HG03025 (cell line): ENCODE measurements around the gene MLIP.

ENCODE experiments used
- ATAC-seq: cut with Tn5 transposase; IDR thresholded peaks from one replicate; pipeline ENCODE4 v1.9.1; 2021; ENCODE audit warnings: mild to moderate bottlenecking, moderate library complexity; ENCODE audit not compliant: unreplicated experiment, low FRiP score

MLIP gene

DNA sequence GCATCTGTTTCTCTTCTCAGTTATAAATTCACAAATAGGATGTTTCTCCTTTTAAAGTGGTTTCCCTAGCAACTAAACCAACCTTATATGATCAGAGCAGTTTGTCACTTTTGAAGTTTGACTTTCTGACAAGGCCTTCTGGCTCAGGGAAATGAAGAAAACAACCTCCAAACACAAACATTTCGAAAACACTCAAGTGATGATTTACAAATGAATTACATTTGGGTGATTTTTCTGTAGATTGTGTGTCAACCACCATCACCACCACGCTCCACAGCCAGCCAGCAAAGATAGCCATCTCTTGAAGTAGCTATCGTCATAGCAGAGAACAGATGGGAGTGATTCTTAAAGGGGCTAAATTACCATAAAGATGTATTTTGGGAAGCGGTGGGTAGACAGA is 16.5 kb upstream of the MLIP start:
- no peak for ATAC-seq

- ATAC-seq, result no peak
Measured at GRCh38 chr6:54095723-54096122, 15.5 kb upstream of the MLIP start.

- no peak for ATAC-seq
Measured at GRCh38 chr6:54096811-54097210, 14.4 kb upstream of the MLIP start.

GRCh38 chr6:54097753-54098152 is 13.5 kb upstream of the MLIP start:
- ATAC-seq, result no peak

DNA sequence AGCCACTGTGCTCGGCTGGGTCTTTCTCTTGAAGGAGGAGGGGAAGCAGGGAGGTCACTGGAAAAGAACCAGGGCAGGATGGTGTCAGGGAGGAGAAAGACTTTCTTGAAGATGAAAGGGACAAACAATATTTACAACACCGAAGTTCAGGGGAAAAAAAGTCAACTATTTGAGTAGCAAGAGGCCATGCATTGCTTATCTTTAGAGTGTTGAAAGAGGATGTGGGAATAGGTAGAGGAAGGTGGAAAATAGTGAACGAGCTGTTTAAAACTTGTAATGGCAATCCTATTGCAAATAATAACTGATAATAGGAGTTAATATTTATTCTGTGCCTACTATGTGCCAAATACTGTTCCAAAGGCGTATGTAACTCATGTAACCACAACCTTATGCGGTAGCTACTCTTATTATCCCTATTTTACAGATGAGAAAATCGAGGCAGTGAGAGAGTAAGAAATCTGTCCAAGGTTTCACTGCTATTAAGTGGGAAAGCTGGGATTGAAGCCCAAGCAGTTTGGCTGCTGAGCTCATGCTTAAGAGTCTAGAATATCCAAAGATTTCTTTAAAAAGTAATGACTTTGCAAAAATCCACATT is 12.7 kb upstream of the MLIP start:
- ATAC-seq, result no peak

DNA sequence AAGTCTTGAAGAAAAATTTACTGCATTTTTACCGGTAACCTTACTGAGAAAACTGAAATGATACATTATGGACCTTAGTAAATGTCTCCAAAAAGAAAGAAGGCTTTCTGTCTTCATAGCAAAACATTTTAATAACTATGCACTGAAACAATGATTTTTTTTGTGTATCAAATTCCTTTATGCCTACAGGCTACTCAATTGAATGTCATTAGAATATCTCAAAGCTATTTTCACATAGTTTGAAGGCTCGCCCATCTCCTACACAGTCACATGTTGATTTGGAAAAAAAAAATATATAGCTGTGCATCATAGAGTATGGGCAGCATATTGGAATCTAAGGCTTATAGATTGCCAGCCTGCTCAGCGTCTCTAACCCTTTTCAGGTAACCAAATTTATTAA is 12.0 kb upstream of the MLIP start:
- ATAC-seq, result no peak

DNA sequence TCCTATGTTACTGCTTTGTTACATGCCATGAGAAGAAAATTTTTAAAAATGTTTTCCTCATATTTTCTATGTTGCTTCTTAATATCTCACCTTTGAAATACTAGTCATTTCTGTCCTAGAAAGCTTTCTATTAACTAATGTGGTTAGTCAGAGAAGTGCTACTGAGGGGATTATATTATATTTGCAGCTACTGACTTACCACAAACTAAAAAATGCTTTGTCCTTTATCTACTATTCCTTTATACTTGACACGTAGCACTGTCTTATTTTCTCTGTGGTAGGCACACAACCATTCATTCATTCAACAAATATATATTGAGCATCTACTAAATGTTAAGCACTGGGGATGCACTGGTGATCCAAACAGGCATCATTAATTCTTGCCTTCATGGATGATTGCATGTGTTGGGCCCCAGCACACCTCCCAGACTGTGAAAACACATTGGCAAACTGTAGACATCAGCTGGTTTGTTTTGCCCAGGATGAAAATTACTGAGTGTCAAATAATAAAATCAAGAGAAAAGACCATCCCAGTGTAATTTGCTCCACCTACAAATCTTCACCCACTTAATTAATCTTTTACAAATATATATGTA is 10.7 kb upstream of the MLIP start:
- no peak for ATAC-seq

DNA sequence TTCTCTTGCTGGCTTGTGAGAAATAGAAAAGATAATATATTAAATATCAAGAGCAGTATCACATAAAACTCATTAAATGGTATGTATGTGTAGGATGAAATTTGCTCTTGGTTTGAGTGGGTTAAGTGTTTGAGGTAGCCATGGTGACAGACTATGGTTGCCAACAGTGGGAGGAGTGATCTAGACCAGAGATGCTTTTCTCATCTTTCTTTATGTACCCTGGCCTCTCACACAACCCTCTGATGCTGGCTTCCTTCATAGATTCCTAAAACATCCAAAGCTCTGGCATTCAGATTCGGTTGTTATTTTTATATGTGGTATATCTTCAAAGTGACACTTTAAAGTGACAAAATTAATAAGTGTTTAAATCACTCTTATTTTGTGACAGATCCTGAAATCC is 9.0 kb upstream of the MLIP start:
- no peak for ATAC-seq

DNA sequence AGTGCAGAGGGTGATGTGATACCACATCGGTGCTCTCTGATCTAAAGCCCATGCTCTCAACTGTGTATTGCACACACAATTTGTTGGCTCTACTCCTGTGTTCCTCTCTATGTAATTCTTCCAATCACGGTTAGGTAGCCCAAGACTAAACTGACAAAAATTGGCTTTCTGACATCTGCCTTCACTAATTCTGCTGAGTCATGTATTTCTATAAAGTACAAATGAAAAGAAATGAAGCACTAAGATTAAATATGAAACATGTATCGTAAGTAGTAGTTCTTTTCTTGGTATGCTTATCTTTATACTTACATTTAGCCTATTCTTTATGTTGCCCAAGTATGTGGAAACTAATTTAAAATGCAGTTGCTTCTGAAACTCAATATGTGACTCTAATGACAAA is 7.7 kb upstream of the MLIP start:
- ATAC-seq, result no peak

- no peak for ATAC-seq
Measured at GRCh38 chr6:54106727-54107126, 4.5 kb upstream of the MLIP start.

DNA sequence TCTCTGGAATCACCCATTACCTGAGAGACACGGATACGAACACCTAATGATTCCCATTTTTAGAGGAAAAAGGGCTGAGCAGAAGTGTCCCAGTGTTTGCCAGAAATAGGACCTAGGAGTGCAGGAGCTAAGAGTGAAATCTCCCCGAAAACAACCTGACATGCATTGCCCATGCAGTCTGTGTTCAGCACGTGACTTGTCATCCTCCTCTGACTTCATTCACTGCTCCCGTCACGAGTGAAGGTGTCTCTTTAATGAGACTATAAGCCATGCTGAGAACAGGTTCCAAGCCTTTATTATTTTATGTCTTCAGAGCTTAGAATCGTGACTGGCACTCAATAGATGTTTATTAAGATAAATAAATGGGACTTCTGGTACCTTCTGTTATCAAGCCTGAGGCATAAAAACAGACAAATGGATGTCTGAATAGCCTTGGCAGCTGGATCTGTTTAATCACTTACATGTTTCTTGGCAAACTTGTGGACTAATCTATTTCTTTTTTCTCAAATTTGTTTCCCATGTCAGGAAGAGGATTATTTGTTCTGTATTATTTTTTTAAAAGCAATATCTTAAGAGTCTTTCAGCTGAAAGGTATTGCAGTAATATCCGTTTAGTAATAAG is 3.7 kb upstream of the MLIP start:
- no peak for ATAC-seq

GRCh38 chr6:54108271-54108670 is 3.0 kb upstream of the MLIP start:
- ATAC-seq, result no peak

DNA sequence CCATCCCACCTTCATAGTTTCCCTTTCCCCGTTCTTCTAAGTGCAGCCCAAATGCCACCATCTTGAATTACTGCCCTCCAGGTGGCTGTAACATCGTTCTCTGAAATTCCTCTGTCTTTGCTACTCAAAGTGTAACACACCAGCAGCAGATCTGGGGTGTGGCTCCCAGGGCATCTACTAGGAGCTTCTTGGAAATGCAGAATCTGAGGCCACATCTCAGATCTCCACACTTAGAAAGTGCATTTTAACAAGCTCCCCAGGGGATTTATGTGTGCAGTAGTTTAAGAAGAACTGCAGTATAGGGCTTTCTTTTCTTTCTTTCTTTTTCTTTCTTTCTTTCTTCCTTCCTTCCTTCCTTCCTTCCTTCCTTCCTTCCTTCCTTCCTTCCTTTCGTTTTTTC is 1.7 kb upstream of the MLIP start:
- no peak for ATAC-seq

GRCh38 chr6:54112151-54112650 is 958 bp downstream of the MLIP start:
- ATAC-seq, result no peak

DNA sequence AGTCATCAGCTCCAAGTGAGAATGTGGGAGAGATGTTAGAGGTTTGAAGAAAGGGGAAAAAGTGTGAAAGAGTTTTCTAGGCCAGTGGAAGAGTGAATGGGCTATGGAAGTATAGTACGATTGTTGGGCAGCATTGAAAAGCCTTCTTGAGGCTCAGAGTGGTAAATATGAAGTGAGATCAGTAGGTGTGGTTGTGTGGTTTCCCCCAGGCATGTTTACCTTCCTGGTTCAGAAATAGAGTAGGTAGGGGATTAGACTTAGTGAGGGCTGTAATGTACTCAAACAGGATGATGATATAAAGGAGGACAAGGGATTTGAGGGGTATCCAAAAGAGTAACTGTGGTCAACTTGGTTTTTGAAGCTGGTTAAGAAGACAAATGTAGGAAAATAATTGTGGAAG is 3.7 kb downstream of the MLIP start:
- no peak for ATAC-seq

GRCh38 chr6:54115966-54116365 is 4.7 kb downstream of the MLIP start:
- ATAC-seq, result no peak

DNA sequence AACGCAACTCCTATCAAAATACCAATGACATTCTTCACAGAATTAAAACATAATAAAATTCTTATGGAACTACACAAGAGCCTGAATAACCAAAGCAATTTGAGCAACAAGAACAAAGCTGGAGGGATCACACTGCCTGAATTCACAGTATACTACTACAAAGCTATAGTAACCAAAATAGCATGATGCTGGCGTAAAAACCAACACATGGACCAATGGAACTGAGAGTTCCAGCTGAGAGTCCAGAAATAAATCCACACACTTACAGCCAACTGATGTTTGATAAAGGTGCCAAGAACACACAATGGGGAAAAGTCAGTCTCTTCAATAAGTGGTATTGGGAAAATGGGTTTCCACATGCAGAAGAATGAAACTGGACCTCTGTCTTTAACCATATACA is 6.9 kb downstream of the MLIP start:
- ATAC-seq, result no peak

DNA sequence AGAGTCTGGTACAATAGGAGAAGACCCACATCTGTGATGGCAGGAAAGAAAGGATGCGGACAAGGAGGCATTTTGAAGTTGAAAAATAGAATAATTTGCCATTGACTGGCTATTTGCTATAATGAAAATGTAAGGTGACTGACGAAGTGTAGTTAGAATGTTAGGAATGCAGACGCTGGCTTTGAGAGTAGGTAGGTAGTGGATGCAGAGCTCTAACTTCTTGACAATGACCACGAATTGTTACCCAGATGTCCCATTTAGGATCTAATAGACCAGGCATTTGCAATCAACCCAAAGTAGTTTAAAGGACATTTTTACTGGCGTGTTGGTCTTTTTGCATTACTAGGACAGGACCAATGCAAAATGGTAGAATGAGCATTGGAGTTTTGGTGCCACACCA is 14.2 kb downstream of the MLIP start:
- no peak for ATAC-seq

DNA sequence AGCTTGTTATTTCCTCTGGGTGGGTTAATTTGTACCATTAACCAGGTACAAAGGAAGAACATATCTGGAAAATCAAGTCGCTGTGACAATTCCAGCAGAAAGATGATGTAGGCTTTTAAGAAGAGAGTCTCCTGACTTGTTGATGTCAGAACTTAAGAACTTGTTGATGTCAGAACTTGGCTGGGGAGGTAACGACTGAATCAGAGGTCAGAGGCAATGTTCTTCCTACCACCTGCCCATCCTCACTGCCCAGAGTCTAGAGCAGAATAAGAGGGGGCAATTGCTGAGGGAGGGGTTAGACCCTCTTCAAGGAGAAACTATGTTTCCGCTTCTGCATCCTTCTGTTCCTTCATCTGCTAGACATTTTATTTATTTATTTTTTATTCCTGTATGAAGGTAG is 18.9 kb downstream of the MLIP start:
- no peak for ATAC-seq

DNA sequence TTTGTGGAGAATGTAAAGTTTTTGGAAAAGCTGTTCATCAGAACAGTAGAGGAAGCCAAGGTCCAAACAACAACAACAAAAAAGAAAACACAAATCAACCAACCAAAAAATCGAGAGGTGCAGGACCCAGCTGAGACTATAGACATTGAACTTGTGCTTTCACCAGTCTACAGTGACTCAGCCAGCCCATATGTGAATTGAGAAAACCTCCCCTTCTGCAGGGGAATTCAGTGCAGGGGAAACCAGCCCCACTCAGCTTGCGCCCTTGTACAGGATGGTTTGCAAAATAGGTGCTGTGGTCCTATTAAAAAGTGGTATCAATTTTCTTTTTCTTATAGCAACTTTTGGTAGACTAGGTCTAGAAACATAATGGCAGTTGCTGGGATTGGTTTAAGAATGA is 21.3 kb downstream of the MLIP start:
- ATAC-seq, result no peak

- ATAC-seq, result no peak
Measured at GRCh38 chr6:54133186-54133585, 21.9 kb downstream of the MLIP start.

DNA sequence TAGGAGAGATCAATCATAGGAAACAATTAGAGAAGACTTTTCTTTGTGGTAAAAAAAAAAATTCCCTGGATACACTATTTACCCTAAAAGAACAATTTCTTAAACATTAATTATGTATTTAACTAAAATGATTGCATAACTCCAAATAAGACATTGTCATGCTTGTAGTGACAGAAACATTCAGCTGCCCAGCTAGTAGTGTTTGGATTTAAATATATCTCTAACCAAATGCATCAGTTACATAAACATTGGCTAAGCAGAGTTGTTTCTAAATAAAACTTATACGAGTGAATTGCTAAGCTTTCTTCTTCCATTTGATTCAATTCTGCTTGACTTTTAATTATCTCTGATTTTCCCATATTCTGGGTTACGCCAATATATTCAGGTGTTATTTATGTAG is 23.7 kb downstream of the MLIP start:
- no peak for ATAC-seq
